K562 (cell line): ENCODE data around the gene IL2RG. TPM values are rescaled to one million over a fixed set of nuclear protein-coding genes. Genes with fewer than 3 reads are reported as not detected.

ENCODE experiments used
- ATAC-seq: fragments of 200-7000 bp; cut with Tn5 transposase; 3 replicates; pipeline ENCODE4 v1.9.1; 2020; ENCODE audit warnings: moderate library complexity
- BruUV-seq: library from RNA; stranded (reverse); fragments of 400-500 nt; replicated peaks from 2 replicates; lab custom pipeline; 2021; lab: Mats Ljungman, UMichigan
- CTCF ChIA-PET: fragments of 300-600 bp; formaldehyde crosslinking; extraction: SDS; loops from one replicate; lab custom pipeline; 2021; ENCODE audit warnings: low intra/inter-chr PET ratio; lab: Yijun Ruan, JAX
- POLR2A ChIA-PET: fragments of 300-600, 350-650 bp; sonication (Branson Sonifier 250); formaldehyde crosslinking; extraction: SDS; loops from one replicate; lab custom pipeline; 2021; ENCODE audit warnings: antibody characterized with exemption, inconsistent platforms; lab: Yijun Ruan, JAX
- DNase-seq, 4 experiments: peaks; one replicate each; pipeline versions ENCODE4 v3.0.0 to v3.0.0-alpha.2; 2011 to 2018; ENCODE audit warnings: low spot score in 3 of 4, mixed read lengths in 3 of 4; ENCODE audit errors: extremely low read depth in 1 of 4
- FAIRE-seq: peaks from 2 replicates; lab custom pipeline; 2011; peaks lifted over from hg19 to GRCh38; lab: Jason Lieb, UNC
- H2AFZ ChIP-seq: 2 replicates; pipeline ENCODE4 v1.6.0; 2011; ENCODE audit warnings: low read depth, low read length, control low read depth, inconsistent platforms
- H3K27ac ChIP-seq: fragments of 200-600 bp; 3 replicates; pipeline ENCODE4 v1.8.0; 2011; ENCODE audit warnings: low read depth, mild to moderate bottlenecking, control low read depth, inconsistent platforms, low read length, moderate library complexity, mixed read lengths; ENCODE audit errors: extremely low read depth
- H3K27me3 ChIP-seq, 2 experiments: fragments of 300-600 bp in 1 of 2; 2 replicates in 1 of 2; 3 replicates in 1 of 2; pipeline versions ENCODE4 v1.6.0 to v1.8.0; 2011; ENCODE audit warnings: inconsistent platforms in 2 of 2, low read length in 2 of 2, mild to moderate bottlenecking in 1 of 2, mixed read lengths in 1 of 2, moderate library complexity in 1 of 2; ENCODE audit not compliant: control insufficient read depth in 2 of 2, insufficient read depth in 2 of 2
- H3K36me3 ChIP-seq: fragments of 300-600 bp; 3 replicates; pipeline ENCODE4 v1.8.0; 2011; ENCODE audit warnings: mild to moderate bottlenecking, low read length, inconsistent platforms; ENCODE audit not compliant: control insufficient read depth, insufficient read depth
- H3K4me1 ChIP-seq, 2 experiments: fragments of 200-600 bp in 1 of 2; replicated peaks in 1 of 2; 2 replicates in 1 of 2; 3 replicates in 1 of 2; pipeline versions ENCODE4 v1.5.1 to v1.8.0; 2011; ENCODE audit warnings: inconsistent platforms in 2 of 2, low read length in 2 of 2, mild to moderate bottlenecking in 1 of 2, mixed read lengths in 1 of 2, moderate library complexity in 1 of 2; ENCODE audit not compliant: control insufficient read depth in 2 of 2, insufficient read depth in 2 of 2
- H3K4me2 ChIP-seq: 2 replicates; pipeline ENCODE4 v1.6.1; 2011; ENCODE audit warnings: low read length, control low read depth, inconsistent platforms, mixed read lengths; ENCODE audit not compliant: insufficient read depth
- H3K4me3 ChIP-seq: fragments of 200-600 bp; sonication (generic), shearing (Covaris generic); 2 replicates; pipeline ENCODE4 v1.5.1; 2016; ENCODE audit warnings: control low read depth, inconsistent platforms
- H3K79me2 ChIP-seq: fragments of 200-600 bp; 3 replicates; pipeline ENCODE4 v1.8.0; 2011; ENCODE audit warnings: low read length, inconsistent platforms; ENCODE audit not compliant: control insufficient read depth, insufficient read depth
- H3K9ac ChIP-seq, 2 experiments: 2 replicates each; pipeline versions ENCODE4 v1.6.0 to v1.6.1; 2011; ENCODE audit warnings: low read depth in 2 of 2, low read length in 2 of 2, control low read depth in 1 of 2, inconsistent platforms in 1 of 2, mild to moderate bottlenecking in 1 of 2, mixed read lengths in 1 of 2; ENCODE audit not compliant: insufficient read depth in 1 of 2
- H3K9me1 ChIP-seq: one replicate; pipeline ENCODE4 v1.6.0; 2011; ENCODE audit warnings: inconsistent platforms, mild to moderate bottlenecking, low read length, moderate library complexity; ENCODE audit not compliant: control insufficient read depth, insufficient read depth
- H3K9me3 ChIP-seq: replicated peaks from 2 replicates; pipeline ENCODE4 v1.5.1; 2011; ENCODE audit warnings: low read depth, low read length, inconsistent platforms; ENCODE audit not compliant: control insufficient read depth, insufficient read depth
- H4K20me1 ChIP-seq: replicated peaks from 2 replicates; pipeline ENCODE4 v1.6.1; 2011; ENCODE audit warnings: low read length, inconsistent platforms, mixed read lengths; ENCODE audit not compliant: control insufficient read depth, insufficient read depth
- CHD4 ChIP-seq: fragments of 200-600 bp; sonication (generic); IDR thresholded peaks from 3 replicates; pipeline ENCODE4 v1.6.1; 2012; ENCODE audit warnings: low read depth, mild to moderate bottlenecking, mixed read lengths, low read length, inconsistent platforms; ENCODE audit not compliant: insufficient read depth, insufficient replicate concordance, poor library complexity, severe bottlenecking
- E2F8 ChIP-seq: fragments of 450-650 bp; IDR thresholded peaks from 2 replicates; pipeline ENCODE4 v1.7.1; 2018; ENCODE audit warnings: mild to moderate bottlenecking, low read depth; ENCODE audit not compliant: partially characterized antibody
- POLR2H ChIP-seq: IDR thresholded peaks from 2 replicates; pipeline ENCODE4 v1.6.1; 2016; ENCODE audit warnings: missing genetic modification characterization, low read depth, mild to moderate bottlenecking, control low read depth, missing compliant biosample characterization, moderate library complexity
- ZC3H8 ChIP-seq: fragments of 450-650 bp; IDR thresholded peaks from 2 replicates; pipeline ENCODE4 v1.6.1; 2017
- ZNF436 ChIP-seq: fragments of 250-450, 450-650 bp; sonication (Bioruptor Pico); formaldehyde crosslinking; IDR thresholded peaks from 2 replicates; pipeline ENCODE4 v1.7.0; 2020; ENCODE audit warnings: mild to moderate bottlenecking
- ZNF639 ChIP-seq, 2 experiments: fragments of 200-800 bp in 1 of 2; sonication (Bioruptor generic) in 1 of 2; sonication (generic) in 1 of 2; formaldehyde crosslinking in 1 of 2; IDR thresholded peaks in 1 of 2; conservative IDR thresholded peaks in 1 of 2; 2 replicates each; pipeline versions ENCODE4 v1.5.0 to v1.6.1; 2016 to 2020; ENCODE audit warnings: missing compliant biosample characterization in 1 of 2, missing genetic modification characterization in 1 of 2, missing genetic modification reagents in 1 of 2
- WGBS: fragments of 100-300 bp; shearing (Covaris generic); methylation state at CpG from one replicate; pipeline ENCODE4 v1.1.6; 2016; ENCODE audit warnings: low coverage, mixed read lengths; ENCODE audit not compliant: insufficient coverage; ENCODE audit errors: missing lambda C conversion rate; 5-methylcytosine and 5-hydroxymethylcytosine counted together
- in situ Hi-C: fragments of 300-500 bp; cut with MboI; formaldehyde crosslinking; loops from 4 replicates; pipeline ENCODE4 v1.15.0; 2018; ENCODE audit warnings: inconsistent platforms, mixed read lengths
- intact Hi-C: fragments of 100-400 bp; cut with micrococcal nuclease; formaldehyde crosslinking; loops from 2 replicates; pipeline ENCODE4 v1.14.2; 2022
- polyA plus RNA-seq, 8 experiments: library from polyadenylated mRNA; depleted of rRNA in 4 of 8; stranded (reverse) in 5 of 8; unstranded in 3 of 8; fragments of >200 nt; fragmentation: Nextera tagmentation in 2 of 8; fragmentation: Illumina TruSeq in 1 of 8; extraction: Ambion mirVana in 2 of 8; extraction: Trizol in 1 of 8; gene quantifications; 2 replicates each; pipeline versions ENCODE4 v1.2.1 to v1.2.3, GENCODE V29; 2011 to 2014; ENCODE audit warnings: inconsistent platforms in 1 of 8, missing spikeins in 1 of 8
- total RNA-seq, 7 experiments: library from RNA; depleted of rRNA in 6 of 7; stranded (reverse); fragments of >200 nt in 6 of 7; fragmentation: Illumina TruSeq in 2 of 7; extraction: Trizol in 2 of 7; gene quantifications; 2 replicates each; pipeline versions ENCODE4 v1.2.1 to v1.2.3, GENCODE V29; 2011 to 2021; ENCODE audit warnings: low replicate concordance in 1 of 7

The IL2RG gene
- total and polyA plus RNA-seq, 9 of the 15 experiments (the other 6 are each of a cell fraction or from before 2014, with no cell fraction given) = 5.5 to 55.4 (median 19.7) TPM

- Histone ChIP-seq H4K20me1 (no peaks in the 10 kb centered on the region), H3K27ac (peak overlapping the region; percentile 65), H3K36me3 (no peaks in the 10 kb centered on the region), H3K4me3 (no peak overlapping the region), H3K79me2 (peaks cover 7% of the 10 kb centered on the region; the same call in 2 of the 3 replicates), H3K9me1 (no peaks in the 10 kb centered on the region), H2AFZ (peak overlapping the region; percentile 94), H3K9me3 (no peaks in the 10 kb centered on the region), H3K4me1 (peaks cover 19 to 51% of the 10 kb centered on the region in 2 experiments; a peak in 4 of 5 replicates), H3K9ac (peak overlapping the region in 1 of 2 experiments; percentile 63; a peak in 2 of 4 replicates), H3K4me2 (peak overlapping the region; percentile 88), H3K27me3 (no peaks in the 10 kb centered on the region)
- intact Hi-C loops = no loop called here
- DNase-seq (no peak), ATAC-seq (no peak), FAIRE-seq (no peak)
- POLR2A ChIA-PET = interaction anchor here (0.6 kb wide), 1 partner anchor 189 kb away, joined by 3 read pairs; the partner anchor contains the start of gene ITGB1BP2
- CTCF ChIA-PET = no interaction called here
- no TSS peak for BruUV-seq
- no peak for TF ChIP-seq ZC3H8
- peak in 1 of 2 experiments; percentile 54; a peak in 1 of 4 replicates for TF ChIP-seq ZNF639 (CRISPR knock-in tag; conservative IDR thresholded peaks at IDR 0.05 in 1 of 2, IDR thresholded peaks at IDR 0.05 in 1 of 2)
- 43% methylated on average over 5 of the region's 5 CpGs for WGBS
- in situ Hi-C loops = no loop called here
Observed at GRCh38 chrX:71111921-71112431, 599 bp upstream of the IL2RG start.

GRCh38 chrX:71109051-71109450, 2.3 kb downstream of the IL2RG start:
- no peak for DNase-seq
- Histone ChIP-seq H3K9ac (no peak overlapping the region), H3K79me2 (peaks cover 21% of the 10 kb centered on the region; the same call in 2 of the 3 replicates), H3K4me3 (no peak overlapping the region), H3K27me3 (no peaks in the 10 kb centered on the region), H3K36me3 (no peaks in the 10 kb centered on the region), H3K4me1 (peaks cover 37 to 72% of the 10 kb centered on the region in 2 experiments), H3K4me2 (no peak overlapping the region), H4K20me1 (no peaks in the 10 kb centered on the region), H2AFZ (no peak overlapping the region), H3K9me3 (no peaks in the 10 kb centered on the region), H3K27ac (no peak overlapping the region; the same call in 2 of the 3 replicates), H3K9me1 (no peaks in the 10 kb centered on the region)
- CTCF ChIA-PET = no interaction called here
- 93% methylated on average over 6 of the region's 6 CpGs for WGBS
- in situ Hi-C loops = no loop called here
- BruUV-seq = no TSS peak
- POLR2A ChIA-PET = interaction anchor here (1.3 kb wide), 1 partner anchor 22 kb away, joined by 4 read pairs; no protein-coding TSS in a partner anchor
- FAIRE-seq = no peak
- peak; percentile 13; the same call in 1 of the 3 replicates for ATAC-seq
- intact Hi-C loops = no loop called here
- TF ChIP-seq POLR2H (tag) = no peak
- no peak for TF ChIP-seq CHD4
- no peak for TF ChIP-seq E2F8
- TF ChIP-seq ZNF436 (CRISPR knock-in tag) = no peak
